ENCODE measurements around the gene EPHB2. TPM values are rescaled to one million over a fixed set of nuclear protein-coding genes. Genes with fewer than 3 reads are reported as not detected.

The EPHB2 gene
- total and polyA plus RNA-seq, 2 of the 8 experiments (the other 6 are each of a cell fraction or from before 2014, with no cell fraction given), result 15.8 to 17.2 TPM

- no peak overlapping the region for H4K5ac ChIP-seq (ENCODE audit: insufficient read length, low read depth, low read length)
- no peak overlapping the region for H3K4me3 ChIP-seq (ENCODE audit: extremely low read depth in 1 of 4, insufficient read depth in 2 of 4, low read depth in 3 of 4, low read length in 4 of 4)
- CTCF ChIA-PET (ENCODE audit: partially characterized antibody), result interaction anchor here (0.6 to 3.9 kb wide), 5 partner anchors 19 to 99 kb away, joined by 3 to 17 read pairs (median 3); no protein-coding TSS in a partner anchor
- no peak overlapping the region for H2AK5ac ChIP-seq (ENCODE audit: low read depth, low read length)
- H4K91ac ChIP-seq (replicated peaks; ENCODE audit: insufficient read length, low read length), result no peak overlapping the region
- no peak overlapping the region for H3K27ac ChIP-seq (ENCODE audit: low read depth, low read length)
- no peak overlapping the region for H4K8ac ChIP-seq (ENCODE audit: extremely low read depth, insufficient read depth, low read length)
- no peaks in the 10 kb centered on the region; a peak in 1 of 8 replicates for H3K36me3 ChIP-seq (ENCODE audit: control insufficient read depth in 2 of 4, insufficient read depth in 4 of 4, low read length in 3 of 4)
- H3K18ac ChIP-seq (ENCODE audit: extremely low read depth, low read length), result no peak overlapping the region
- 0 out of 2 replicates have a peak overlapping the region, but pooled peaks have one; percentile 6 for H2BK12ac ChIP-seq (ENCODE audit: low read depth, low read length)
- WGBS, 2 experiments (ENCODE audit: extremely low coverage in 1 of 2, insufficient coverage in 1 of 2, insufficient read length in 1 of 2, insufficient replicate concordance in 2 of 2, low coverage in 1 of 2, low lambda C conversion rate in 2 of 2, missing lambda C conversion rate in 1 of 2), result 50% methylated on average over 16 of the region's 19 CpGs; no CpG with 5 or more reads in 1 of the 2 experiments
- no peaks in the 10 kb centered on the region for H4K20me1 ChIP-seq (replicated peaks in 1 of 2; ENCODE audit: control insufficient read depth in 1 of 2, insufficient read depth in 2 of 2, low read length in 2 of 2)
- FAIRE-seq (no peak), DNase-seq (ENCODE audit: low read depth in 1 of 2, low spot score in 2 of 2) (peak in 1 of 2 experiments; percentile 65)
- H3K56ac ChIP-seq (replicated peaks; ENCODE audit: insufficient read length, low read depth, low read length), result no peak overlapping the region
- H3K79me1 ChIP-seq (ENCODE audit: low read depth, low read length), result no peaks in the 10 kb centered on the region
- H3K27me3 ChIP-seq (replicated peaks in 1 of 4; ENCODE audit: control insufficient read depth in 3 of 4, extremely low read depth in 1 of 4, insufficient read depth in 3 of 4, low read length in 3 of 4), result no peaks in the 10 kb centered on the region
- no peak overlapping the region for H3K14ac ChIP-seq (ENCODE audit: insufficient read length)
- peaks cover 9 to 45% (median 22%) of the 10 kb centered on the region in 4 experiments for H3K4me1 ChIP-seq (replicated peaks in 1 of 4; ENCODE audit: control insufficient read depth in 3 of 4, insufficient read depth in 4 of 4, low read length in 3 of 4)
- no peak overlapping the region for H2AFZ ChIP-seq (ENCODE audit: low read length)
- no peak overlapping the region for H3K23ac ChIP-seq (ENCODE audit: insufficient read length)
- POLR2A ChIA-PET (ENCODE audit: partially characterized antibody), result no interaction called here
- no peaks in the 10 kb centered on the region for H3K9me3 ChIP-seq (ENCODE audit: insufficient read depth in 2 of 2, low read depth in 1 of 2, low read length in 1 of 2)
- no peak overlapping the region for H2BK15ac ChIP-seq (ENCODE audit: low read length)
- H2BK120ac ChIP-seq (replicated peaks; ENCODE audit: low read depth, low read length), result no peak overlapping the region
- H2BK20ac ChIP-seq (ENCODE audit: low read length), result no peak overlapping the region
- H3K23me2 ChIP-seq (ENCODE audit: low read depth, low read length), result peaks cover 4% of the 10 kb centered on the region; the same call in 1 of the 2 replicates
- no peak overlapping the region for H3K4ac ChIP-seq (replicated peaks; ENCODE audit: insufficient read length, low read depth, low read length)
- no peak overlapping the region for H3K4me2 ChIP-seq (ENCODE audit: insufficient read depth in 1 of 2, low read depth in 2 of 2, low read length in 2 of 2)
- no peak overlapping the region for H2BK5ac ChIP-seq (ENCODE audit: low read depth, low read length)
- TF ChIP-seq ASH2L (IDR thresholded peaks at IDR 0.05; ENCODE audit: low read length) (no peak), MAFK (IDR thresholded peaks at IDR 0.05; ENCODE audit: low read depth, low read length) (peak; percentile 65)
- TF ChIP-seq, protein P1, sequence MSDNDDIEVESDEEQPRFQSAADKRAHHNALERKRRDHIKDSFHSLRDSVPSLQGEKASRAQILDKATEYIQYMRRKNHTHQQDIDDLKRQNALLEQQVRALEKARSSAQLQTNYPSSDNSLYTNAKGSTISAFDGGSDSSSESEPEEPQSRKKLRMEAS (IDR thresholded peaks at IDR 0.05), result 0 out of 2 replicates have a peak, but pooled peaks have one; percentile 28
- no peaks in the 10 kb centered on the region for H3K79me2 ChIP-seq (ENCODE audit: control insufficient read depth in 1 of 2, insufficient read depth in 2 of 2, low read length in 2 of 2)
- H3K9ac ChIP-seq (replicated peaks in 1 of 4; ENCODE audit: extremely low read depth in 1 of 4, low read depth in 3 of 4, low read length in 3 of 4), result no peak overlapping the region
Observed at GRCh38 chr1:22801761-22802160, 91.1 kb downstream of the EPHB2 start.
